NB4 (cell line): ENCODE data around the gene FHL5.
"Not testable (repeated sequence)": the region's sequence is repeated elsewhere in the genome, so short reads cannot be mapped to it uniquely, and the experiment has no call there.

ENCODE experiments used
- DNase-seq: peaks from one replicate; pipeline ENCODE4 v3.0.0; 2010; ENCODE audit warnings: low read depth
- H3K4me3 ChIP-seq: one replicate; pipeline ENCODE4 v1.5.1; 2011; ENCODE audit warnings: mild to moderate bottlenecking, low read depth, low read length, moderate library complexity
- MAX ChIP-seq: IDR thresholded peaks from 2 replicates; pipeline ENCODE4 v1.6.1; 2011; ENCODE audit warnings: low read depth, low read length
- MYC ChIP-seq: IDR thresholded peaks from 2 replicates; pipeline ENCODE4 v1.6.1; 2011; ENCODE audit warnings: low read depth, low read length
- POLR2A ChIP-seq: IDR thresholded peaks from 2 replicates; pipeline ENCODE4 v1.6.1; 2011; ENCODE audit warnings: mild to moderate bottlenecking; ENCODE audit not compliant: insufficient read length; ENCODE audit errors: extremely low read depth
- TF ChIP-seq, protein P1 (sequence below): IDR thresholded peaks from one replicate; pipeline ENCODE4 v1.5.1; 2012; ENCODE audit warnings: low read depth, low read length

FHL5 gene

GRCh38 chr6:96620851-96621250, 57.9 kb downstream of the FHL5 start:
- TF ChIP-seq MYC (no peak), POLR2A (no peak), MAX (no peak)
- TF ChIP-seq, protein P1, sequence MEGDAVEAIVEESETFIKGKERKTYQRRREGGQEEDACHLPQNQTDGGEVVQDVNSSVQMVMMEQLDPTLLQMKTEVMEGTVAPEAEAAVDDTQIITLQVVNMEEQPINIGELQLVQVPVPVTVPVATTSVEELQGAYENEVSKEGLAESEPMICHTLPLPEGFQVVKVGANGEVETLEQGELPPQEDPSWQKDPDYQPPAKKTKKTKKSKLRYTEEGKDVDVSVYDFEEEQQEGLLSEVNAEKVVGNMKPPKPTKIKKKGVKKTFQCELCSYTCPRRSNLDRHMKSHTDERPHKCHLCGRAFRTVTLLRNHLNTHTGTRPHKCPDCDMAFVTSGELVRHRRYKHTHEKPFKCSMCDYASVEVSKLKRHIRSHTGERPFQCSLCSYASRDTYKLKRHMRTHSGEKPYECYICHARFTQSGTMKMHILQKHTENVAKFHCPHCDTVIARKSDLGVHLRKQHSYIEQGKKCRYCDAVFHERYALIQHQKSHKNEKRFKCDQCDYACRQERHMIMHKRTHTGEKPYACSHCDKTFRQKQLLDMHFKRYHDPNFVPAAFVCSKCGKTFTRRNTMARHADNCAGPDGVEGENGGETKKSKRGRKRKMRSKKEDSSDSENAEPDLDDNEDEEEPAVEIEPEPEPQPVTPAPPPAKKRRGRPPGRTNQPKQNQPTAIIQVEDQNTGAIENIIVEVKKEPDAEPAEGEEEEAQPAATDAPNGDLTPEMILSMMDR, result no peak
- no peak overlapping the region for H3K4me3 ChIP-seq
- no peak for DNase-seq

- TF ChIP-seq MAX, result no peak
- TF ChIP-seq MYC, result no peak
- no peak overlapping the region for H3K4me3 ChIP-seq
- DNase-seq, result no peak
These were observed 59.1 kb downstream of the FHL5 start for GRCh38 chr6:96621983-96622382.

- H3K4me3 ChIP-seq, result no peak overlapping the region
- DNase-seq, result peak; percentile 4
- TF ChIP-seq, protein P1, result no peak
- TF ChIP-seq MYC, result no peak
- TF ChIP-seq POLR2A, result no peak
These were observed 62.0 kb downstream of the FHL5 start for GRCh38 chr6:96624957-96625356.

DNA sequence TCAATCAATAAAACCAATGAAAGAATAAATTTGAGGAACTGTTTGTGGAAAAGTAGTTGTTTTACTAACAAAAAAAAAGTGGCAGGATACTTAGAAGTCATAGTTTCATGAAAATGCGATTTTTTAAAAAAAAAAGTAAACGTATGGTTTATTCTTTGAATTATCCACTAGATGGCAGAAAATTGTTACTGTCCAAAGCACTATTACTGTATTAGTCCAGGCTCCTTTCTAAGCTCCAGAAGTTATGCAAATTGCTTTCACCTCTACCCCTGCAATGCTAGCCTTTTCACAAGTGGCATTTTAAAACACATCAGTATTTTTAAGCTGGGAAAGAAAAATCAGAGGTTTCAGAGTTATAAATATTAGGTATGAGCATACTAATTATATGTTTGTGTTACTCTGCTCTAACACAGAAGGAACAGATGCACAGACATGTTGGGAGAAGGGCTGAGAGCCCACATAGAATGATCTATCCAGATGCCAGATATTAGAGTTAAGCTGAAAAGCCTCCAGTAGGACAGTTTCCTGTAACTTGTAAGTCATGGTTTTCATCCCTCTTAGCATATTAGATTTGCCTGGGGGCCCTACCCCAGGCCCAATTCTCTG, 63.9 kb downstream of the FHL5 start:
- no peak for TF ChIP-seq POLR2A
- no peak for TF ChIP-seq MYC
- TF ChIP-seq, protein P1, result no peak
- TF ChIP-seq MAX, result no peak
- H3K4me3 ChIP-seq, result no peak overlapping the region
- DNase-seq, result peak; percentile 41

DNA sequence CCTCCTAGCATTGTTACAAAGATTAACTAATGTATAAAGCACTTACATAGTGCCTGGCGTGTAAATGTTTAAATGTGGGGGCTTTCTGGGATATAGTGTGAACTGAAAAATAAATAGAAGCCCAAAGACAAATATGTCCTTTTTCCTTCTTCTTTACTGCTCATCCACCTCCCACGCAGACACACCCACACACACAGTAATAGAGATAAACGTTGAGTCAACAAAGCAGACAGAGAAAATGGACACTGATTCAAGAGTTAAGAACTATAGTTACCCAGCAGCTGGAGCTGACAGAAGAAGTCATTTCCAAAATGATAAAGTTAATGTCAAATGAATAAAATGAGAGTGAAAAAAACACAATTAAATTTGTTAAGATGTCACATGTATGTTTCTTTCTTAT, 68.3 kb downstream of the FHL5 start:
- no peak overlapping the region for H3K4me3 ChIP-seq
- no peak for TF ChIP-seq MAX
- no peak for TF ChIP-seq POLR2A
- TF ChIP-seq, protein P1, result no peak
- TF ChIP-seq MYC, result no peak
- no peak for DNase-seq

- H3K4me3 ChIP-seq, DNase-seq: not testable (repeated sequence)
These were observed 75.1 kb downstream of the FHL5 start for GRCh38 chr6:96637979-96638378.

DNA sequence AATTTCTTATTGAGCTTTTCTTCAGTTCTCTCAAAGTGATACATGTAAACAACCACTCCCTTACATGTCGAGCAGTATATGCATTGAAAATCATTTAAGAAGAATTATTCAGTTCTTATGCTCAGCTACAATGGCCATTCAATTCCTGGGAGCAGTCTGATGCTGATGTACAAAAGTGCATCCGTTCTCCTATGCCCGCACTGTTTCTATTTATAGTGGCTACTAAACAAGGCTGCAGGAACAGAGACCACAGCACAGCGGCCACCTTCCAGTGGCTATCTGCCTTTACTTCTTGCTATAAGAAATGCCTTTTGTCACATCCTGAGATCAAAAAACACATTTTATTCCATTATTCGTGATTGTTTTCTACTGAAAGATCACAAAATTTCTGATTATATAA, 82.2 kb downstream of the FHL5 start:
- no peak for TF ChIP-seq MYC
- TF ChIP-seq POLR2A, result no peak
- no peak for TF ChIP-seq MAX
- TF ChIP-seq, protein P1, result no peak
- no peak for DNase-seq
- H3K4me3 ChIP-seq, result no peak overlapping the region
